Thoracic aorta (tissue), 2 donors: ENCODE results near the gene SYTL1. TPM values are rescaled to one million over a fixed set of nuclear protein-coding genes. Genes with fewer than 3 reads are reported as not detected.

Experiments used
- ATAC-seq: fragments of 150-250 bp; one replicate; pipeline ENCODE4 v1.8.0; 2017; ENCODE audit warnings: low read depth; ENCODE audit not compliant: insufficient number of reproducible peaks, low FRiP score
- DNase-seq: peaks from one replicate; pipeline ENCODE4 v3.0.0-alpha.2; 2020; ENCODE audit warnings: low spot score
- H3K27ac ChIP-seq, 2 donors: fragments of 200-600 bp; sonication (generic); 1 replicate in 1 of 2; 2 replicates in 1 of 2; pipeline ENCODE4 v1.5.1; 2016; ENCODE audit warnings: mild to moderate bottlenecking in 2 of 2, moderate library complexity in 2 of 2
- H3K27me3 ChIP-seq: fragments of 200-600 bp; sonication (generic); replicated peaks from 2 replicates; pipeline ENCODE4 v1.6.0; 2016; ENCODE audit warnings: mild to moderate bottlenecking; ENCODE audit not compliant: insufficient read depth
- H3K36me3 ChIP-seq: fragments of 200-600 bp; sonication (generic); one replicate; pipeline ENCODE4 v1.5.1; 2016
- H3K4me1 ChIP-seq, 2 donors: fragments of 200-600 bp; sonication (generic); 1 replicate in 1 of 2; 2 replicates in 1 of 2; pipeline versions ENCODE4 v1.5.1 to v1.6.0; 2016; ENCODE audit warnings: low read depth in 2 of 2, mild to moderate bottlenecking in 1 of 2; ENCODE audit not compliant: control insufficient read depth in 1 of 2
- H3K4me3 ChIP-seq: fragments of 200-600 bp; sonication (generic); 2 replicates; pipeline ENCODE4 v1.5.1; 2016; ENCODE audit warnings: mild to moderate bottlenecking
- H3K9me3 ChIP-seq: fragments of 200-600 bp; sonication (generic); 2 replicates; pipeline ENCODE4 v1.5.1; 2016
- total RNA-seq, 2 donors: library from RNA; depleted of rRNA; stranded (reverse); fragments of >200 nt; gene quantifications; one replicate each; pipeline versions ENCODE4 v1.1.0 to v1.2.3, GENCODE V29; 2016
- TF ChIP-seq, protein P1 (sequence below): fragments of 200-600 bp; sonication (generic); IDR thresholded peaks from one replicate; pipeline ENCODE4 v1.5.1; 2019; ENCODE audit warnings: antibody characterized with exemption

SYTL1 gene
- total RNA-seq, 2 donors from 2014 or later, result 4.1 to 5.5 TPM

- Histone ChIP-seq H3K4me3 (no peak overlapping the region), H3K4me1 (peaks cover 9 to 15% of the 10 kb centered on the region in 2 donors), H3K9me3 (no peaks in the 10 kb centered on the region), H3K27me3 (no peaks in the 10 kb centered on the region), H3K36me3 (no peaks in the 10 kb centered on the region), H3K27ac (no peak overlapping the region)
- no peak for ATAC-seq
- TF ChIP-seq, protein P1, sequence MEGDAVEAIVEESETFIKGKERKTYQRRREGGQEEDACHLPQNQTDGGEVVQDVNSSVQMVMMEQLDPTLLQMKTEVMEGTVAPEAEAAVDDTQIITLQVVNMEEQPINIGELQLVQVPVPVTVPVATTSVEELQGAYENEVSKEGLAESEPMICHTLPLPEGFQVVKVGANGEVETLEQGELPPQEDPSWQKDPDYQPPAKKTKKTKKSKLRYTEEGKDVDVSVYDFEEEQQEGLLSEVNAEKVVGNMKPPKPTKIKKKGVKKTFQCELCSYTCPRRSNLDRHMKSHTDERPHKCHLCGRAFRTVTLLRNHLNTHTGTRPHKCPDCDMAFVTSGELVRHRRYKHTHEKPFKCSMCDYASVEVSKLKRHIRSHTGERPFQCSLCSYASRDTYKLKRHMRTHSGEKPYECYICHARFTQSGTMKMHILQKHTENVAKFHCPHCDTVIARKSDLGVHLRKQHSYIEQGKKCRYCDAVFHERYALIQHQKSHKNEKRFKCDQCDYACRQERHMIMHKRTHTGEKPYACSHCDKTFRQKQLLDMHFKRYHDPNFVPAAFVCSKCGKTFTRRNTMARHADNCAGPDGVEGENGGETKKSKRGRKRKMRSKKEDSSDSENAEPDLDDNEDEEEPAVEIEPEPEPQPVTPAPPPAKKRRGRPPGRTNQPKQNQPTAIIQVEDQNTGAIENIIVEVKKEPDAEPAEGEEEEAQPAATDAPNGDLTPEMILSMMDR, result no peak
- DNase-seq, result no peak
Measured at GRCh38 chr1:27318596-27318995, 23.2 kb upstream of the SYTL1 start.

GRCh38 chr1:27321813-27322568 lies 19.8 kb upstream of the SYTL1 start, which contains the start of gene TMEM222:
TMEM222 (plus strand) TSS chr1:27322163; CDS start chr1:27322198, 35 bp downstream.
- H3K27me3 ChIP-seq, result no peaks in the 10 kb centered on the region
- H3K36me3 ChIP-seq, result peaks cover 16% of the 10 kb centered on the region

DNA sequence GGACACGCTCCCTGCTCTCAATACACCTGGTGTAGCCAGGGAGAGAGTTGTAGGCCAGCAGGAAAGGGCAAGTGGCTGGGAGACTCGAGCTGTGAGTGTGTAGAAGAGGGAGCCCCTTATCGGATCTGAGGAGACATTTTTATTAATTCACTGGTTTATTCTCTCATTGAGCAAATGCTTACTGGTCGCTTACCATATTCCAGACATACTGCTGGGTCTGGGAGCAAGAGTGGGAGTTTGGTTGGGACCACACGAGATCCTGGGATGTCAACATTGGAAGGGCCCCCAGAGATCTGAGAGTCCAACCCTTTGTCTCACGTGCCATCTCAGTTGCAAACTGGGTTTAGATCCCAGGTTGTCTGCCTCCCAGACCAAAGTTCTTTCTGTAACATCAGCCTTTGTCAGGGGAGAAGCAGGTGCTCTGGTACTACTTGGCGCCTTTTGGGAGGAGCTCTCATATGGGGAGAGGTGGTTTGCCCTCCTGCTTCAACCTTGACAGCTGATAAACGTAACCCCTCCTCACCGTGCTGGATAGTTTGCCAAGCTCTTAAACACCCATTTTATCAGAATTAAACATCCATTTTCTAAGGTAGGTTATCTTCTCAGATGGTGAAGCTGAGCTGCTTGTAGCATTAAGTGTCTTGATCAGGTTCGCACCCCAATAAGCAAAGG lies 19.1 kb upstream of the SYTL1 start:
- Histone ChIP-seq H3K27me3 (no peaks in the 10 kb centered on the region), H3K27ac (peak overlapping the region; percentile 74 to 89), H3K9me3 (no peaks in the 10 kb centered on the region), H3K36me3 (peaks cover 17% of the 10 kb centered on the region), H3K4me3 (peak overlapping the region; percentile 91), H3K4me1 (peaks cover 13 to 35% of the 10 kb centered on the region in 2 donors)
- ATAC-seq (no peak), DNase-seq (no peak)
- TF ChIP-seq, protein P1, result no peak

More at GRCh38 chr1:27321813-27322568, 19.8 kb upstream of the SYTL1 start, which contains the start of gene TMEM222:
- peaks cover 13 to 34% of the 10 kb centered on the region in 2 donors for H3K4me1 ChIP-seq
- peak; percentile 95 for ATAC-seq
- TF ChIP-seq, protein P1, result no peak
- DNase-seq, result peak; percentile 90
- peak within 1 kb of the TSS; percentile 74 to 89 for H3K27ac ChIP-seq
- no peaks in the 10 kb centered on the region for H3K9me3 ChIP-seq
- peak within 1 kb of the TSS; percentile 91 for H3K4me3 ChIP-seq

DNA sequence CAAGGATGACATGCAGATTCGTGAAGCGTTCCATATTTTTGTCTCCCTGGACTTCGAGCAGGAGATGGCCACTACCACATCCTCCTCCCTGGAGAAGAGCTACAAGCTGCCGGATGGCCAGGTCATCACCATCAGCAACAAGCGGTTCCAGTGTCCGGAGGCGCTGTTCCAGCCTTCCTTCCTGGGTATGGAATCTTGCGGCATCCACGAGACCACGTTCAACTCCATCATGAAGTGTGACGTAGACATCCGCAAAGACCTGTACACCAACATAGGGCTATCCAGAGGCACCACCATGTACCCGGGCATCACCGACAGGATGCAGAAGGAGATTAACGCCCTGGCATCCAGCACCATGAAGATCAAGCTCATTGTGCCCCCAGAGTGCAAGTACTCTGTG lies 16.5 kb upstream of the SYTL1 start:
- DNase-seq (no peak), ATAC-seq (no peak)
- H3K9me3 ChIP-seq, result no peaks in the 10 kb centered on the region
- H3K4me3 ChIP-seq, result no peak overlapping the region
- TF ChIP-seq, protein P1, result no peak
- peaks cover 13 to 35% of the 10 kb centered on the region in 2 donors for H3K4me1 ChIP-seq
- no peak overlapping the region for H3K27ac ChIP-seq
- H3K27me3 ChIP-seq, result no peaks in the 10 kb centered on the region
- H3K36me3 ChIP-seq, result peaks cover 17% of the 10 kb centered on the region

GRCh38 chr1:27327964-27328363 lies 13.9 kb upstream of the SYTL1 start:
- ATAC-seq, result no peak
- peaks cover 10 to 26% of the 10 kb centered on the region in 2 donors for H3K4me1 ChIP-seq
- TF ChIP-seq, protein P1, result no peak

More at GRCh38 chr1:27327964-27328363, 13.9 kb upstream of the SYTL1 start:
- no peak overlapping the region for H3K4me3 ChIP-seq
- no peak overlapping the region for H3K27ac ChIP-seq
- DNase-seq, result no peak
- H3K9me3 ChIP-seq, result no peaks in the 10 kb centered on the region
- no peaks in the 10 kb centered on the region for H3K27me3 ChIP-seq
- H3K36me3 ChIP-seq, result peaks cover 35% of the 10 kb centered on the region
